PC-3 (cell line): ENCODE results near the gene CCDC83. TPM values are rescaled to one million over a fixed set of nuclear protein-coding genes. Genes with fewer than 3 reads are reported as not detected.

Source experiments
- ATAC-seq: fragments of 200-7000 bp; cut with Tn5 transposase; 2 replicates; pipeline ENCODE4 v1.9.1; 2020; ENCODE audit warnings: mild to moderate bottlenecking, moderate library complexity
- BruUV-seq: library from RNA; stranded (reverse); fragments of 400-500 nt; replicated peaks from 2 replicates; lab custom pipeline; 2021; lab: Mats Ljungman, UMichigan
- CTCF ChIA-PET: fragments of 300-600 bp; sonication (Branson Sonifier 250); formaldehyde crosslinking; loops from one replicate; lab custom pipeline; 2022; ENCODE audit warnings: antibody characterized with exemption; lab: Charles Lee
- POLR2A ChIA-PET: fragments of 300-600 bp; sonication (Branson Sonifier 250); formaldehyde crosslinking; loops from one replicate; lab custom pipeline; 2022; ENCODE audit warnings: antibody characterized with exemption; ENCODE audit not compliant: unreplicated experiment; lab: Charles Lee
- DNase-seq: peaks from one replicate; pipeline ENCODE4 v3.0.0-alpha.2; 2015
- H2AFZ ChIP-seq: fragments of 300-600 bp; sonication (generic); 2 replicates; pipeline ENCODE4 v1.6.0; 2016; ENCODE audit warnings: antibody characterized with exemption, low read length
- H3F3A ChIP-seq: fragments of 300-600 bp; sonication (generic); one replicate; pipeline ENCODE4 v1.6.0; 2017; ENCODE audit warnings: antibody characterized with exemption, low read length, control low read depth, mild to moderate bottlenecking; ENCODE audit not compliant: unreplicated experiment
- H3K27ac ChIP-seq: fragments of 300-600 bp; sonication (generic); 2 replicates; pipeline ENCODE4 v1.5.1; 2016; ENCODE audit warnings: mild to moderate bottlenecking, low read length
- H3K27me3 ChIP-seq: fragments of 300-600 bp; sonication (generic); 2 replicates; pipeline ENCODE4 v1.6.1; 2016; ENCODE audit warnings: low read length, mixed read lengths
- H3K36me3 ChIP-seq: fragments of 300-600 bp; sonication (generic); 2 replicates; pipeline ENCODE4 v1.6.1; 2016; ENCODE audit warnings: low read depth, mixed run types, low read length, mixed read lengths
- H3K4me1 ChIP-seq: fragments of 300-600 bp; sonication (generic); 2 replicates; pipeline ENCODE4 v1.5.1; 2016; ENCODE audit warnings: low read length; ENCODE audit not compliant: insufficient read depth
- H3K4me2 ChIP-seq: fragments of 300-600 bp; sonication (generic); 2 replicates; pipeline ENCODE4 v1.6.0; 2016; ENCODE audit warnings: low read length
- H3K4me3 ChIP-seq: fragments of 300-600 bp; sonication (generic); 2 replicates; pipeline ENCODE4 v1.5.1; 2016; ENCODE audit warnings: mild to moderate bottlenecking, low read length, mixed read lengths
- H3K79me2 ChIP-seq: fragments of 300-600 bp; sonication (generic); 2 replicates; pipeline ENCODE4 v1.6.1; 2017; ENCODE audit warnings: low read length, mixed read lengths
- H3K9ac ChIP-seq: fragments of 300-600 bp; sonication (generic); 2 replicates; pipeline ENCODE4 v1.6.0; 2016; ENCODE audit warnings: mild to moderate bottlenecking, low read length
- H3K9me2 ChIP-seq: fragments of 300-600 bp; sonication (generic); replicated peaks from 2 replicates; pipeline ENCODE4 v1.6.1; 2016; ENCODE audit warnings: mixed run types, low read length, mixed read lengths
- H3K9me3 ChIP-seq: fragments of 300-600 bp; sonication (generic); 2 replicates; pipeline ENCODE4 v1.6.1; 2016; ENCODE audit warnings: low read length, mixed read lengths
- H4K20me1 ChIP-seq: fragments of 300-600 bp; sonication (generic); 2 replicates; pipeline ENCODE4 v1.6.1; 2016; ENCODE audit warnings: low read length, mixed read lengths
- EZH2 ChIP-seq: fragments of 300-600 bp; sonication (generic); IDR thresholded peaks from one replicate; pipeline ENCODE4 v1.6.1; 2017; ENCODE audit warnings: antibody characterized with exemption, mild to moderate bottlenecking, low read length; ENCODE audit not compliant: unreplicated experiment
- EZH2phosphoT487 ChIP-seq: fragments of 300-600 bp; sonication (generic); IDR thresholded peaks from 2 replicates; pipeline ENCODE4 v1.6.1; 2018; ENCODE audit warnings: mild to moderate bottlenecking, antibody characterized with exemption, low read length, borderline replicate concordance
- intact Hi-C: fragments of 100-400 bp; cut with micrococcal nuclease; formaldehyde crosslinking; loops from 2 replicates; pipeline ENCODE4 v1.9.0; 2023
- total RNA-seq: library from RNA; depleted of rRNA; stranded (reverse); fragments of >200 nt; gene quantifications from 2 replicates; pipeline ENCODE4 v1.2.3, GENCODE V29; 2014
- TF ChIP-seq, protein P1 (sequence below): fragments of 300-600 bp; sonication (generic); conservative IDR thresholded peaks from 2 replicates; pipeline ENCODE4 v1.5.1; 2017; ENCODE audit warnings: antibody characterized with exemption, low read depth, mild to moderate bottlenecking, low read length

The CCDC83 gene
- total RNA-seq, 1 experiment from 2014 or later: 0.22 TPM

DNA sequence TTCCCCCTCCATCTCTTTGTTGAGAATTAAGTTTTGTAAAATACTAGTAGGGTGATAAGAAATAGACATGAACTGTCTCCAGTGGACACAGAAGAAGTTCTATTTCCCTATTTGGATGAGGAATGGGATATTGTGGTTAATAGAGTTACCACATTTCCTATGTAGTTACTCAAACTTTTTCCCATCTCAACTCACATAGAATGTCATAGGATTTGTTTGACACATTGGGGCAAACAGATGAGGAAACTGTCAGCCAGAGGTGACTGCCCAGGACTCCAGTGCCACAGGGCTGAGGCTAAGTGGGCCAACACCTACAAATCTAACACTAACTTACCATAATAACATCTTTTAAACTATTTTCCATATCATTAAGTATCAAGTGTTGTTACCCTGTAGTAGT, 58.3 kb downstream of the CCDC83 start:
- Histone ChIP-seq H3K4me3 (no peak overlapping the region), H3K4me1 (no peaks in the 10 kb centered on the region), H3F3A (no peaks in the 10 kb centered on the region), H2AFZ (no peak overlapping the region), H3K27me3 (no peaks in the 10 kb centered on the region), H3K79me2 (no peaks in the 10 kb centered on the region), H3K27ac (no peak overlapping the region), H3K4me2 (no peak overlapping the region), H3K9me2 (0 out of 2 replicates have a peak, but pooled peaks cover 7% of the 10 kb centered on the region), H3K9me3 (no peaks in the 10 kb centered on the region), H4K20me1 (no peaks in the 10 kb centered on the region), H3K9ac (no peak overlapping the region), H3K36me3 (no peaks in the 10 kb centered on the region)
- BruUV-seq: no TSS peak
- TF ChIP-seq EZH2phosphoT487 (no peak), EZH2 (no peak)
- TF ChIP-seq, protein P1, sequence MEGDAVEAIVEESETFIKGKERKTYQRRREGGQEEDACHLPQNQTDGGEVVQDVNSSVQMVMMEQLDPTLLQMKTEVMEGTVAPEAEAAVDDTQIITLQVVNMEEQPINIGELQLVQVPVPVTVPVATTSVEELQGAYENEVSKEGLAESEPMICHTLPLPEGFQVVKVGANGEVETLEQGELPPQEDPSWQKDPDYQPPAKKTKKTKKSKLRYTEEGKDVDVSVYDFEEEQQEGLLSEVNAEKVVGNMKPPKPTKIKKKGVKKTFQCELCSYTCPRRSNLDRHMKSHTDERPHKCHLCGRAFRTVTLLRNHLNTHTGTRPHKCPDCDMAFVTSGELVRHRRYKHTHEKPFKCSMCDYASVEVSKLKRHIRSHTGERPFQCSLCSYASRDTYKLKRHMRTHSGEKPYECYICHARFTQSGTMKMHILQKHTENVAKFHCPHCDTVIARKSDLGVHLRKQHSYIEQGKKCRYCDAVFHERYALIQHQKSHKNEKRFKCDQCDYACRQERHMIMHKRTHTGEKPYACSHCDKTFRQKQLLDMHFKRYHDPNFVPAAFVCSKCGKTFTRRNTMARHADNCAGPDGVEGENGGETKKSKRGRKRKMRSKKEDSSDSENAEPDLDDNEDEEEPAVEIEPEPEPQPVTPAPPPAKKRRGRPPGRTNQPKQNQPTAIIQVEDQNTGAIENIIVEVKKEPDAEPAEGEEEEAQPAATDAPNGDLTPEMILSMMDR: no peak
- DNase-seq (no peak), ATAC-seq (no peak)
- ChIA-PET CTCF (no interaction called here), POLR2A (no interaction called here)
- intact Hi-C loops: no loop called here

GRCh38 chr11:85914425-85914824, 59.2 kb downstream of the CCDC83 start:
- BruUV-seq: no TSS peak
- ATAC-seq (no peak), DNase-seq (no peak)
- Histone ChIP-seq H3K4me2 (no peak overlapping the region), H3K27me3 (no peaks in the 10 kb centered on the region), H3K4me1 (no peaks in the 10 kb centered on the region), H3K4me3 (no peak overlapping the region), H3K27ac (no peak overlapping the region), H4K20me1 (no peaks in the 10 kb centered on the region), H3F3A (no peaks in the 10 kb centered on the region), H3K9me2 (0 out of 2 replicates have a peak, but pooled peaks cover 7% of the 10 kb centered on the region), H3K36me3 (no peaks in the 10 kb centered on the region), H2AFZ (no peak overlapping the region), H3K79me2 (no peaks in the 10 kb centered on the region), H3K9ac (no peak overlapping the region), H3K9me3 (no peaks in the 10 kb centered on the region)
- ChIA-PET CTCF (no interaction called here), POLR2A (no interaction called here)
- TF ChIP-seq EZH2 (no peak), EZH2phosphoT487 (no peak)
- TF ChIP-seq, protein P1: no peak
- intact Hi-C loops: no loop called here

GRCh38 chr11:85918910-85919794, 64.0 kb downstream of the CCDC83 start:
- Histone ChIP-seq H3K9me3 (no peaks in the 10 kb centered on the region), H3K27ac (no peak overlapping the region), H2AFZ (no peak overlapping the region), H3K36me3 (no peaks in the 10 kb centered on the region), H3K4me2 (no peak overlapping the region), H3K27me3 (no peaks in the 10 kb centered on the region), H3K4me1 (no peaks in the 10 kb centered on the region), H3K9me2 (0 out of 2 replicates have a peak, but pooled peaks cover 4% of the 10 kb centered on the region), H3K79me2 (no peaks in the 10 kb centered on the region), H4K20me1 (no peaks in the 10 kb centered on the region), H3K9ac (no peak overlapping the region), H3F3A (no peaks in the 10 kb centered on the region), H3K4me3 (no peak overlapping the region)
- POLR2A ChIA-PET: no interaction called here
- intact Hi-C loops: no loop called here
- TF ChIP-seq, protein P1: no peak
- TF ChIP-seq EZH2: no peak
- no peak for TF ChIP-seq EZH2phosphoT487
- CTCF ChIA-PET: interaction anchor here (0.8 kb wide), 1 partner anchor 1013 kb away, joined by 3 read pairs; no protein-coding TSS in a partner anchor
- ATAC-seq: no peak
- no TSS peak for BruUV-seq
- no peak for DNase-seq
